ENCODE data around the gene ZNF341. TPM values are rescaled to one million over a fixed set of nuclear protein-coding genes. Genes with fewer than 3 reads are reported as not detected.

Gene ZNF341
- total RNA-seq, 2 experiments from 2014 or later: 2.1 to 2.7 TPM

- H3K36me3 Mint-ChIP-seq (ENCODE audit: low read depth): peaks cover 21% of the 10 kb centered on the region
- H3K9me3 Mint-ChIP-seq: no peaks in the 10 kb centered on the region
- no peak overlapping the region for H3K4me3 Mint-ChIP-seq
- H3K27ac ChIP-seq (ENCODE audit: low read depth in 1 of 2, low read length in 2 of 2): no peak overlapping the region
- H3K9me3 ChIP-seq (ENCODE audit: control insufficient read depth in 1 of 2, insufficient read depth in 1 of 2, low read length in 2 of 2): no peaks in the 10 kb centered on the region
- no peak overlapping the region for H3K4me3 ChIP-seq (ENCODE audit: low read length)
- no peak for TF ChIP-seq CTCF (IDR thresholded peaks at IDR 0.05)
- peak in 1 of 14 experiments; percentile 26 for DNase-seq
- CTCF ChIA-PET: no interaction called here
- ATAC-seq (ENCODE audit: poor library complexity): no peak
- POLR2A ChIA-PET: no interaction called here
- intact Hi-C loops (cut with DNase I, micrococcal nuclease): no loop called here
- no peak overlapping the region for H3K27ac Mint-ChIP-seq
- no peaks in the 10 kb centered on the region for H3K27me3 ChIP-seq (ENCODE audit: control insufficient read depth in 1 of 2, insufficient read depth in 2 of 2, low read length in 2 of 2)
- no peaks in the 10 kb centered on the region for H3K36me3 ChIP-seq (ENCODE audit: insufficient read depth, low read length)
- H3K27me3 Mint-ChIP-seq: no peaks in the 10 kb centered on the region
- H3K4me1 Mint-ChIP-seq (ENCODE audit: low read depth): peaks cover under 1% of the 10 kb centered on the region
- no peaks in the 10 kb centered on the region for H3K4me1 ChIP-seq (ENCODE audit: insufficient read depth, low read length)
Observed at GRCh38 chr20:33773412-33774089, 41.8 kb downstream of the ZNF341 start.

- H3K9me3 Mint-ChIP-seq: no peaks in the 10 kb centered on the region
- no peaks in the 10 kb centered on the region for H3K9me3 ChIP-seq (ENCODE audit: control insufficient read depth in 1 of 2, insufficient read depth in 1 of 2, low read length in 2 of 2)
- no peaks in the 10 kb centered on the region for H3K36me3 ChIP-seq (ENCODE audit: insufficient read depth, low read length)
- POLR2A ChIA-PET: no interaction called here
- no peak overlapping the region for H3K4me3 Mint-ChIP-seq
- H3K4me1 Mint-ChIP-seq (ENCODE audit: low read depth): peaks cover 7% of the 10 kb centered on the region
- intact Hi-C loops (cut with DNase I, micrococcal nuclease): no loop called here
- peaks cover 19% of the 10 kb centered on the region for H3K36me3 Mint-ChIP-seq (ENCODE audit: low read depth)
- no peaks in the 10 kb centered on the region for H3K27me3 ChIP-seq (ENCODE audit: control insufficient read depth in 1 of 2, insufficient read depth in 2 of 2, low read length in 2 of 2)
- H3K4me1 ChIP-seq (ENCODE audit: insufficient read depth, low read length): peaks cover 3% of the 10 kb centered on the region
- no peak for DNase-seq
- TF ChIP-seq CTCF (IDR thresholded peaks at IDR 0.05): no peak
- ATAC-seq (ENCODE audit: poor library complexity): no peak
- peak overlapping the region; percentile 76 for H3K27ac Mint-ChIP-seq
- CTCF ChIA-PET: interaction anchor here (0.7 kb wide), 1 partner anchor 292 kb away, joined by 3 read pairs; no protein-coding TSS in a partner anchor
- no peak overlapping the region for H3K4me3 ChIP-seq (ENCODE audit: low read length)
- H3K27ac ChIP-seq (ENCODE audit: low read depth in 1 of 2, low read length in 2 of 2): no peak overlapping the region
- H3K27me3 Mint-ChIP-seq: no peaks in the 10 kb centered on the region
Observed at GRCh38 chr20:33777816-33778215, 46.0 kb downstream of the ZNF341 start.

- Mint-ChIP-seq H3K27me3 (no peaks in the 10 kb centered on the region), H3K4me1 (ENCODE audit: low read depth) (peaks cover 7% of the 10 kb centered on the region), H3K4me3 (no peak overlapping the region), H3K27ac (no peak overlapping the region), H3K36me3 (ENCODE audit: low read depth) (peaks cover 22% of the 10 kb centered on the region), H3K9me3 (no peaks in the 10 kb centered on the region)
- ChIA-PET POLR2A (no interaction called here), CTCF (no interaction called here)
- DNase-seq (no peak), ATAC-seq (ENCODE audit: poor library complexity) (no peak)
- Histone ChIP-seq H3K36me3 (ENCODE audit: insufficient read depth, low read length) (no peaks in the 10 kb centered on the region), H3K27me3 (ENCODE audit: control insufficient read depth in 1 of 2, insufficient read depth in 2 of 2, low read length in 2 of 2) (no peaks in the 10 kb centered on the region), H3K4me3 (ENCODE audit: low read length) (no peak overlapping the region), H3K4me1 (ENCODE audit: insufficient read depth, low read length) (peaks cover 11% of the 10 kb centered on the region), H3K27ac (ENCODE audit: low read depth in 1 of 2, low read length in 2 of 2) (no peak overlapping the region), H3K9me3 (ENCODE audit: control insufficient read depth in 1 of 2, insufficient read depth in 1 of 2, low read length in 2 of 2) (no peaks in the 10 kb centered on the region)
- intact Hi-C loops (cut with DNase I, micrococcal nuclease): no loop called here
- no peak for TF ChIP-seq CTCF (IDR thresholded peaks at IDR 0.05)
Observed at GRCh38 chr20:33781133-33781532, 49.3 kb downstream of the ZNF341 start.
